Stimulated activated CD4-positive, alpha-beta T cell treated with anti-CD3 and anti-CD28 coated beads, Interleukin-2, amount 100 ng/mL, for 24 hours (primary cell): ENCODE results near the gene ZBTB7C.
"Not testable (repeated sequence)": the region's sequence is repeated elsewhere in the genome, so short reads cannot be mapped to it uniquely, and the experiment has no call there.

Experiments used
- DNase-seq, 2 donors: peaks; one replicate each; pipeline ENCODE4 v3.0.0-alpha.2; 2020

Gene ZBTB7C

GRCh38 chr18:48408727-48409590, at the start of gene ZBTB7C:
TSS of gene ZBTB7C (minus strand) at chr18:48409383.
- peak in 1 of 2 donors; percentile 44 for DNase-seq

GRCh38 chr18:48456838-48457237, 47.7 kb upstream of the ZBTB7C start:
- no peak for DNase-seq

GRCh38 chr18:48455555-48456478, 46.6 kb upstream of the ZBTB7C start:
- DNase-seq, result peak; percentile 36 to 37

GRCh38 chr18:48454261-48454757, 45.1 kb upstream of the ZBTB7C start:
- DNase-seq, result no peak

GRCh38 chr18:48453330-48454066, 44.3 kb upstream of the ZBTB7C start:
- DNase-seq, result no peak

- DNase-seq, result no peak
Observed at GRCh38 chr18:48452861-48453323, 43.7 kb upstream of the ZBTB7C start.

GRCh38 chr18:48450685-48451084, 41.5 kb upstream of the ZBTB7C start:
- no peak for DNase-seq

- DNase-seq, result peak; percentile 71 to 79
Observed at GRCh38 chr18:48446582-48447225, 37.5 kb upstream of the ZBTB7C start.

GRCh38 chr18:48445540-48445939, 36.4 kb upstream of the ZBTB7C start:
- DNase-seq, result peak; percentile 78 to 81

GRCh38 chr18:48442761-48443160, 33.6 kb upstream of the ZBTB7C start:
- no peak for DNase-seq

GRCh38 chr18:48441405-48441881, 32.3 kb upstream of the ZBTB7C start:
- no peak for DNase-seq

GRCh38 chr18:48440924-48441323, 31.7 kb upstream of the ZBTB7C start:
- no peak for DNase-seq

- DNase-seq, result no peak
Observed at GRCh38 chr18:48436907-48437306, 27.7 kb upstream of the ZBTB7C start.

GRCh38 chr18:48434382-48434781, 25.2 kb upstream of the ZBTB7C start:
- not testable (repeated sequence) for DNase-seq

- no peak for DNase-seq
Observed at GRCh38 chr18:48433541-48433940, 24.4 kb upstream of the ZBTB7C start.

GRCh38 chr18:48430150-48430549, 21.0 kb upstream of the ZBTB7C start:
- no peak for DNase-seq

GRCh38 chr18:48428475-48429177, 19.4 kb upstream of the ZBTB7C start:
- DNase-seq, result no peak

- no peak for DNase-seq
Observed at GRCh38 chr18:48422947-48423378, 13.8 kb upstream of the ZBTB7C start.

- no peak for DNase-seq
Observed at GRCh38 chr18:48419277-48420022, 10.3 kb upstream of the ZBTB7C start.

GRCh38 chr18:48418539-48419276, 9.5 kb upstream of the ZBTB7C start:
- DNase-seq, result no peak
